Activated CD8-positive, alpha-beta T cell treated with anti-CD3 and anti-CD28 coated beads for 36 hours (primary cell): ENCODE results near the gene TEDC1. TPM values are rescaled to one million over a fixed set of nuclear protein-coding genes. Genes with fewer than 3 reads are reported as not detected.

Experiments used
- ATAC-seq: fragments of 200-7000 bp; cut with Tn5 transposase; one replicate; pipeline ENCODE4 v1.10.0; 2021; ENCODE audit warnings: mild to moderate bottlenecking, moderate library complexity
- CTCF ChIA-PET: fragments of 350-600 bp; sonication (Branson Sonifier 250); formaldehyde crosslinking; loops from one replicate; lab custom pipeline; 2021; ENCODE audit warnings: antibody characterized with exemption; lab: Charles Lee
- POLR2A ChIA-PET: fragments of 350-600 bp; sonication (Branson Sonifier 250); formaldehyde crosslinking; loops from one replicate; lab custom pipeline; 2021; ENCODE audit warnings: antibody characterized with exemption; lab: Charles Lee
- DNase-seq: peaks from one replicate; pipeline ENCODE4 v3.0.0-alpha.2; 2020
- H3K27ac Mint-ChIP-seq: one replicate; pipeline ENCODE4 v1.8.0; 2021; ENCODE audit warnings: mild to moderate bottlenecking, mixed read lengths
- H3K27me3 Mint-ChIP-seq: one replicate; pipeline ENCODE4 v1.8.0; 2021; ENCODE audit warnings: mixed read lengths
- H3K36me3 Mint-ChIP-seq: one replicate; pipeline ENCODE4 v1.8.0; 2021; ENCODE audit warnings: low read depth, mixed read lengths
- H3K4me1 Mint-ChIP-seq: one replicate; pipeline ENCODE4 v1.8.0; 2021; ENCODE audit warnings: low read depth, mixed read lengths
- H3K4me3 Mint-ChIP-seq: one replicate; pipeline ENCODE4 v1.8.0; 2021; ENCODE audit warnings: mild to moderate bottlenecking, moderate library complexity, mixed read lengths
- H3K9me3 Mint-ChIP-seq: one replicate; pipeline ENCODE4 v1.8.0; 2021; ENCODE audit warnings: mixed read lengths
- CTCF ChIP-seq: fragments of 200-600 bp; IDR thresholded peaks from one replicate; pipeline ENCODE4 v1.8.0; 2022; ENCODE audit warnings: antibody characterized with exemption, mild to moderate bottlenecking
- intact Hi-C: fragments of 100-400 bp; cut with micrococcal nuclease; formaldehyde crosslinking; loops from one replicate; pipeline ENCODE4 v1.10.0; 2022
- total RNA-seq, 2 experiments: library from RNA; stranded (reverse); gene quantifications; one replicate each; pipeline ENCODE4 v1.2.3, GENCODE V29; 2021

Gene TEDC1
- total RNA-seq, 2 experiments from 2014 or later, result 30.1 to 31.1 TPM

DNA sequence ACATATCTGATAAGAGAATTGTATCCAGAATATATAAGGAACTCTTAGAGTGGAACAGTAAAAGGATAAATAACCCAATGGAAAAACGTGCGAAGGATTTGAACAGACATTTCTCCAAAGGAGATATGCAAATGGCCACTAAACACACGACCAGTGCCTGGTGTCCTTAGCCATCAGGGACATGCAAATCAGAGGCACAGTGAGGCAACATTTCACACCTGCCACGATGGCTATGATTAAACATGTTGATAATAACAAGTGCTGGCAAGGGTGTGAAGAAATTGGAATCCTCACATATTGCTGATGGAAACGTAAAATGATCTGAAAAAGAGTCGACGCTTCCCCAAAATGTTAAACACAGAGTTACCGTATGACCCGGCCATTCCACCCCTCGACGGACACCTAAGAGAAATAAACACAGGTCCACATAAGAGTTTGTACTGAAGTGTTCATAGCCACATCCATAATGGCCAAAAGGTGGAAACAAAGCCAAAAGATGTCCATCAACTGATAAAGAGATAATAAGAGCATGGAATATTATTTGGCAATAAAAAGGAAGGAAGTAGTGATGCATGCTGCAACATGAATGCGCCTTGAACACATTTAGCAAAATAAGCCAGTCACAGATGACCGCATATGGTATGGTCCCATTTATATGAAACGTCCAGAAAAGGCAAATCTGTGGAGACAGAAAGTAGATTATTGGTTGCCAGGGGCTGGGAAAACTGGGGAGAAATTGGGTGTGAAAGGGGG is 29.1 kb downstream of the TEDC1 start:
- ChIA-PET POLR2A (no interaction called here), CTCF (no interaction called here)
- intact Hi-C loops, result no loop called here
- H3K27ac Mint-ChIP-seq, result no peak overlapping the region
- H3K27me3 Mint-ChIP-seq, result peaks cover 27% of the 10 kb centered on the region
- no peak for TF ChIP-seq CTCF
- no peaks in the 10 kb centered on the region for H3K36me3 Mint-ChIP-seq
- H3K4me1 Mint-ChIP-seq, result no peaks in the 10 kb centered on the region
- no peak for ATAC-seq
- no peak for DNase-seq
- H3K9me3 Mint-ChIP-seq, result peaks cover 4% of the 10 kb centered on the region
- H3K4me3 Mint-ChIP-seq, result no peak overlapping the region

DNA sequence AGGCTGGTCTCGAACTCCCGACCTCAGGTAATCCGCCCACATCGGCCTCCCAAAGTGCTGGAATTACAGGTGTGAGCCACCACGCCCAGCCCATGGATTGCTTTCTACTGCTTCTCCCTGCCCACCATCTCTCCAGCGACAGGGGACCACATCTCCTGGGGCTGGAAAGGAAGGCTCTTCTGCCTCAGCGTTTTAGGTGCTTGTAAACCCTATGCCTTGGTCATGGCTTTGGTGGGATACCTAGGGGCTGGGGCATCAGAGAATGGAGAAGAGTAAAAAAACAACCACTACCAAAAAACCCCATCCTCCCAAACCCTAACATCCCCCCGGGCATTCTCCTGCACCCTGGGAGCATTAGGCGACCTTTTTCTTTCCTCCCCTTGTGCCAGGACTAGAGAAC is 34.3 kb downstream of the TEDC1 start:
- Mint-ChIP-seq H3K9me3 (peaks cover 4% of the 10 kb centered on the region), H3K4me3 (peak overlapping the region; percentile 36), H3K4me1 (peaks cover 10% of the 10 kb centered on the region), H3K27ac (no peak overlapping the region), H3K36me3 (peaks cover 10% of the 10 kb centered on the region), H3K27me3 (peaks cover 5% of the 10 kb centered on the region)
- POLR2A ChIA-PET, result no interaction called here
- CTCF ChIA-PET, result interaction anchor here (1.2 kb wide), 1 partner anchor 45 kb away, joined by 3 read pairs; no protein-coding TSS in a partner anchor
- DNase-seq (no peak), ATAC-seq (no peak)
- no peak for TF ChIP-seq CTCF
- intact Hi-C loops, result no loop called here

DNA sequence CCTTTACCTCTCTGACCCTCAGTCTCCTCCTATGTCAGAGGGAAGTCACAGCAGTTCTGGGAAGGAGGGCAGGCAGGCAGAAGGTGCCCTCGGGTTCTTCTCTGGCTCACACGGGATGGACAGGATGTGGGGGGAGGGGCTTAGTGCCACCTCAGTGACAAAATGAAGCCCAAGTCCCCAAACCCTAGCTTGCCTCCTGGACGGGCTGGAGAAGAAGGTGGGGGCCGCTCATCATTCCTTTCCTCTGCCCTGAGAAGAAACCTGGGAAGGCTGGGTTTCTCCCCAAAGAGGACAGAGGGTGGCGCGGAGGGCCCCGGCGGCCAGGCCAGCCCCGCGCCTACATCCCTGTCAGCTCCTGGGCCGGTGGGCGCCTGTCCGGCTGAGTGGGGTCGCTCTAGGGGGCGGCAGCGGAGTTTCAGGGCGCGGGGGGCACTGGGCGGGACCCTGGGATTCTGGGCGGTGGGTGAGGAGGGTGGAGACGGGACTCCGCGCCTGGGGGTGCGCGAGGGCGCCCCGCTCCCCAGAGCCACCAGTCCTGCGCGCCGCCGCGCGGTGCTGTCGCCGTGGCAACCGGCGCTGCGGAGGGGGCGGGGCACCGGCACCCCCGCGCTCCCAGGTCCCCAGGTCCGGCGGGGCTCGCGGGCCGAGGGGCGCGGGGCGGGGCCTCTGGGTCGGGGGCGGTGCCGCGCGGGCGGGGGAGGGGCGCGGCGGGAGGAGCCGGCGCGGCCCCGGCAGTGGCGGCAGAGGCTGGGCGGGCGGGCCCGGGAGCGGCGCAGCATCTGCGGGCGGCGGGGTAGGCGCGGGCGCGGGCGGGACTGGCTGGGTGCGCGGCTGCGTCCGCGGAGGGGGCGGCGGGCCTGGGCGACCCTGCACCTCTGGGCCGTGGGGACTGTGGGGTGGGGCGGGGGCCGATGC is 35.1 kb downstream of the TEDC1 start, which contains the start of gene TMEM121:
TSS of gene TMEM121 (plus strand) at position 723 of the 915 bp plus-strand sequence. CDS start 2,252 bp downstream, outside the sequence.
- H3K4me3 Mint-ChIP-seq, result peak within 1 kb of the TSS; percentile 81
- H3K27ac Mint-ChIP-seq, result peak within 1 kb of the TSS; percentile 67
- TF ChIP-seq CTCF, result no peak
- H3K36me3 Mint-ChIP-seq, result peaks cover 10% of the 10 kb centered on the region
- ChIA-PET POLR2A (no interaction called here), CTCF (interaction anchor here (1.2 kb wide), 1 partner anchor 45 kb away, joined by 3 read pairs; no protein-coding TSS in a partner anchor)
- peak; percentile 18 for ATAC-seq
- H3K27me3 Mint-ChIP-seq, result peaks cover 3% of the 10 kb centered on the region
- DNase-seq, result peak; percentile 37
- intact Hi-C loops, result no loop called here
- peaks cover 10% of the 10 kb centered on the region for H3K4me1 Mint-ChIP-seq
- peaks cover 4% of the 10 kb centered on the region for H3K9me3 Mint-ChIP-seq

DNA sequence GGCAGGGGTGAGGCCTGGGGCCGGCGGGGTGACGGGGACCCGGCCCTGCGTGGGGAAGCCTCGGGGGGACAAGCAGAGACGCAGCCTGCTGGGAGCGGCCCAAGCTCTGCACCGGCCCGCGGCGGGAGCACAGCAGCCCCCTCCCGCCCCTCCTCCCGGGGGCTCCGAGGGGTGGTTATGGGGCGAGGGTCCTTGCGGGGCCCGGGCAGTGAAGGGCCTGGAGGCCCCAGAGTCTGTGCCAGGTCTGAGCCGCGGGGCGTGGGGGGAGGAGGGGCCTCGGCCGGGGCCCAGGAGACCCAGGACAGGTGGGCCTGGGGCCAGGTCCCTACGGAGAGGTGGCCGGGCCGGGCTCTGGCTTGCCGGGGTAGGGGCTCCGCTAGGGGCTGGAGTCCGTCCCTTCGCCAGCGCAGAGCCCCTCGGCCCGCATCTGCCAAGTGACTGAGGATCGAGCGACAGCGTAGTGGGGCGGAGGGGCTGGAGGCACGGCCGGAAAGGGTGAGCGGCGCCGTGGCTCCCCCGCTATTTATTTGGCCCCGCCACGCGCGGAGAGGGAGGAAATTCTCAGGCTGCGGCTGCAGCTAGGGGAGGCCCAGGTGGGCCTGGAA is 35.8 kb downstream of the TEDC1 start:
- Mint-ChIP-seq H3K27ac (peak overlapping the region; percentile 67), H3K27me3 (peaks cover 3% of the 10 kb centered on the region)
- CTCF ChIA-PET, result no interaction called here

More for the DNA sequence above, 35.8 kb downstream of the TEDC1 start:
- POLR2A ChIA-PET, result interaction anchor here (0.5 kb wide), 1 partner anchor 21 kb away, joined by 4 read pairs; no protein-coding TSS in a partner anchor
- Mint-ChIP-seq H3K9me3 (peaks cover 4% of the 10 kb centered on the region), H3K36me3 (peaks cover 10% of the 10 kb centered on the region), H3K4me3 (peak overlapping the region; percentile 81), H3K4me1 (peaks cover 10% of the 10 kb centered on the region)
- no peak for TF ChIP-seq CTCF
- ATAC-seq, result no peak
- intact Hi-C loops, result no loop called here
- DNase-seq, result peak; percentile 33
